Renal cortical epithelial cell (primary cell): ENCODE data around the gene FZR1. TPM values are rescaled to one million over a fixed set of nuclear protein-coding genes. Genes with fewer than 3 reads are reported as not detected.
"Not testable (repeated sequence)": the region's sequence is repeated elsewhere in the genome, so short reads cannot be mapped to it uniquely, and the experiment has no call there.

Experiments used
- DNase-seq: peaks from one replicate; pipeline ENCODE4 v3.0.0-alpha.2; 2011; ENCODE audit warnings: low read depth
- total RNA-seq: library from RNA; depleted of rRNA; stranded (reverse); fragments of >200 nt; gene quantifications from 2 replicates; pipeline ENCODE4 v1.2.3, GENCODE V29; 2014

Gene FZR1
- total RNA-seq, 1 donor from 2014 or later: 60.3 TPM

- no peak for DNase-seq
Measured at GRCh38 chr19:3496392-3497273, 9.5 kb upstream of the FZR1 start.

GRCh38 chr19:3497757-3498520 is 8.2 kb upstream of the FZR1 start:
- peak; percentile 68 for DNase-seq

- no peak for DNase-seq
Measured at GRCh38 chr19:3499738-3500428, 6.2 kb upstream of the FZR1 start.

- peak; percentile 95 for DNase-seq
Measured at GRCh38 chr19:3500429-3501101, 5.5 kb upstream of the FZR1 start, which contains the start of gene DOHH. DOHH (minus strand) TSS chr19:3500674; CDS start chr19:3496814, 3,860 bp downstream.

GRCh38 chr19:3501780-3502179 is 4.3 kb upstream of the FZR1 start:
- no peak for DNase-seq

- DNase-seq: no peak
Measured at GRCh38 chr19:3503036-3503572, 3.0 kb upstream of the FZR1 start.

GRCh38 chr19:3504735-3505134 is 1.4 kb upstream of the FZR1 start:
- no peak for DNase-seq

- DNase-seq: no peak
Measured at GRCh38 chr19:3506384-3507340, 551 bp downstream of the FZR1 start.

- DNase-seq: no peak
Measured at GRCh38 chr19:3507371-3508120, 1.4 kb downstream of the FZR1 start.

- not testable (repeated sequence) for DNase-seq
Measured at GRCh38 chr19:3508121-3508661, 2.1 kb downstream of the FZR1 start.

- no peak for DNase-seq
Measured at GRCh38 chr19:3508771-3509535, 2.8 kb downstream of the FZR1 start.

GRCh38 chr19:3509566-3509989 is 3.5 kb downstream of the FZR1 start:
- DNase-seq: peak; percentile 61

GRCh38 chr19:3510727-3511126 is 4.6 kb downstream of the FZR1 start:
- DNase-seq: no peak

GRCh38 chr19:3511506-3512251 is 5.6 kb downstream of the FZR1 start:
- DNase-seq: no peak

GRCh38 chr19:3512562-3513228 is 6.6 kb downstream of the FZR1 start:
- DNase-seq: no peak

GRCh38 chr19:3513229-3514140 is 7.4 kb downstream of the FZR1 start:
- no peak for DNase-seq
